MM.1S (cell line): ENCODE results near the gene LAMC1.

Experiments
- DNase-seq: peaks from one replicate; pipeline ENCODE4 v3.0.0-alpha.2; 2015
- H2AFZ ChIP-seq: fragments of 300-600 bp; sonication (generic); 2 replicates; pipeline ENCODE4 v1.6.0; 2016; ENCODE audit warnings: antibody characterized with exemption, low read length
- H3F3A ChIP-seq: fragments of 300-600 bp; sonication (generic); 2 replicates; pipeline ENCODE4 v1.6.1; 2016; ENCODE audit warnings: mild to moderate bottlenecking, antibody characterized with exemption, low read length, moderate library complexity, mixed read lengths; ENCODE audit not compliant: insufficient read depth
- H3K27ac ChIP-seq: fragments of 300-600 bp; sonication (generic); 2 replicates; pipeline ENCODE4 v1.5.1; 2016; ENCODE audit warnings: mild to moderate bottlenecking, low read length
- H3K27me3 ChIP-seq: fragments of 300-600 bp; sonication (generic); replicated peaks from 2 replicates; pipeline ENCODE4 v1.6.0; 2016; ENCODE audit warnings: low read length; ENCODE audit not compliant: insufficient read depth
- H3K36me3 ChIP-seq: fragments of 300-600 bp; sonication (generic); replicated peaks from 2 replicates; pipeline ENCODE4 v1.6.1; 2016; ENCODE audit warnings: mild to moderate bottlenecking, low read length, mixed read lengths; ENCODE audit not compliant: insufficient read depth
- H3K4me1 ChIP-seq: fragments of 300-600 bp; sonication (generic); 2 replicates; pipeline ENCODE4 v1.6.1; 2016; ENCODE audit warnings: low read length, mixed read lengths
- H3K4me2 ChIP-seq: fragments of 300-600 bp; sonication (generic); 2 replicates; pipeline ENCODE4 v1.6.0; 2016; ENCODE audit warnings: low read depth, low read length
- H3K4me3 ChIP-seq: fragments of 300-600 bp; sonication (generic); 2 replicates; pipeline ENCODE4 v1.5.1; 2016; ENCODE audit warnings: low read length, mixed read lengths
- H3K79me2 ChIP-seq: fragments of 300-600 bp; sonication (generic); 2 replicates; pipeline ENCODE4 v1.6.1; 2016; ENCODE audit warnings: mixed run types, low read length, mixed read lengths
- H3K9ac ChIP-seq: fragments of 300-600 bp; sonication (generic); 2 replicates; pipeline ENCODE4 v1.6.1; 2016; ENCODE audit warnings: low read length, mixed read lengths
- H3K9me2 ChIP-seq: fragments of 300-600 bp; sonication (generic); replicated peaks from 2 replicates; pipeline ENCODE4 v1.6.1; 2016; ENCODE audit warnings: mild to moderate bottlenecking, low read length, mixed read lengths; ENCODE audit not compliant: insufficient read depth
- H3K9me3 ChIP-seq: fragments of 300-600 bp; sonication (generic); replicated peaks from 2 replicates; pipeline ENCODE4 v1.6.1; 2016; ENCODE audit warnings: mild to moderate bottlenecking, low read length, mixed read lengths; ENCODE audit not compliant: insufficient read depth
- H4K20me1 ChIP-seq: fragments of 300-600 bp; sonication (generic); 2 replicates; pipeline ENCODE4 v1.6.1; 2016; ENCODE audit warnings: mild to moderate bottlenecking, low read length, moderate library complexity, mixed read lengths; ENCODE audit not compliant: insufficient read depth
- EZH2 ChIP-seq: fragments of 300-600 bp; sonication (generic); optimal IDR thresholded peaks from 2 replicates; pipeline ENCODE3; 2017; ENCODE audit warnings: low read depth, mild to moderate bottlenecking, antibody characterized with exemption, low read length, mixed read lengths
- EZH2phosphoT487 ChIP-seq: fragments of 300-600 bp; sonication (generic); IDR thresholded peaks from 2 replicates; pipeline ENCODE4 v1.6.1; 2018; ENCODE audit warnings: antibody characterized with exemption, low read length
- TF ChIP-seq, protein P1 (sequence below): fragments of 300-600 bp; sonication (generic); IDR thresholded peaks from 2 replicates; pipeline ENCODE4 v1.5.1; 2016; ENCODE audit warnings: antibody characterized with exemption, low read length, mixed read lengths

The LAMC1 gene

DNA sequence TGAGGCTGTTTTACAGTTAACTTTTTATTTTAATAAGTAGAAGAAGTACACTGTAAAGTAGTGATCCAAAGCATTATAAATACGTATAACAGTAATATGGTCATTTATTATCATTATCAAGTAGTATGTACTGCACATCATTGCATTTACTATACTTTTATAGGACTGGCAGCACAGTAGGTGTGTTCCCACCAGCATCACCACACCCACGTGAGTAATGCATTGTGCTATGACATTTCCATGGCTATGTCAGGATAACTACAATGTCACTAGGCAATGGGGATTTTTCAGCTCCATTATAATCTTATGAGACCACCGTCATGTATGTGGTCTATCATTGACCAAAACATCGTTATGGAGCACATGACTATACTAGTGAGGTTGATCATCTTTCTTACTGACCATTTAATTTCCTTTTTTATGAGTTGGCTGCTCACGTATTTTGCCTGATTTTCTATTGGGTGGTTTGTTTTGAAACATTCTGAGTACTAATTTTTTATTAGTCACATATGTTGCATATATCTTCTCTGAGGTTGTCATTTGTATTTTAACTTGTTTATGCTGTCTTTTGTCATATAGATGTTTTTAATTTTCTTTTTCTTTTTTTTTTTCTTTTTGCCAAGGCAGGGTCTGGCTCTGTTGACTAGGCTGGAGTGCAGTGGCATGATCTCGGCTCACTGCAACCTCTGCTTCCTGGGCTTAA, 44.9 kb upstream of the LAMC1 start:
- no peak overlapping the region for H2AFZ ChIP-seq
- no peaks in the 10 kb centered on the region for H4K20me1 ChIP-seq
- no peak overlapping the region for H3K4me2 ChIP-seq
- TF ChIP-seq EZH2phosphoT487, result no peak
- no peak for TF ChIP-seq EZH2
- TF ChIP-seq, protein P1, sequence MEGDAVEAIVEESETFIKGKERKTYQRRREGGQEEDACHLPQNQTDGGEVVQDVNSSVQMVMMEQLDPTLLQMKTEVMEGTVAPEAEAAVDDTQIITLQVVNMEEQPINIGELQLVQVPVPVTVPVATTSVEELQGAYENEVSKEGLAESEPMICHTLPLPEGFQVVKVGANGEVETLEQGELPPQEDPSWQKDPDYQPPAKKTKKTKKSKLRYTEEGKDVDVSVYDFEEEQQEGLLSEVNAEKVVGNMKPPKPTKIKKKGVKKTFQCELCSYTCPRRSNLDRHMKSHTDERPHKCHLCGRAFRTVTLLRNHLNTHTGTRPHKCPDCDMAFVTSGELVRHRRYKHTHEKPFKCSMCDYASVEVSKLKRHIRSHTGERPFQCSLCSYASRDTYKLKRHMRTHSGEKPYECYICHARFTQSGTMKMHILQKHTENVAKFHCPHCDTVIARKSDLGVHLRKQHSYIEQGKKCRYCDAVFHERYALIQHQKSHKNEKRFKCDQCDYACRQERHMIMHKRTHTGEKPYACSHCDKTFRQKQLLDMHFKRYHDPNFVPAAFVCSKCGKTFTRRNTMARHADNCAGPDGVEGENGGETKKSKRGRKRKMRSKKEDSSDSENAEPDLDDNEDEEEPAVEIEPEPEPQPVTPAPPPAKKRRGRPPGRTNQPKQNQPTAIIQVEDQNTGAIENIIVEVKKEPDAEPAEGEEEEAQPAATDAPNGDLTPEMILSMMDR, result no peak
- no peaks in the 10 kb centered on the region for H3K9me3 ChIP-seq
- no peaks in the 10 kb centered on the region for H3K9me2 ChIP-seq
- H3F3A ChIP-seq, result no peaks in the 10 kb centered on the region
- no peaks in the 10 kb centered on the region for H3K36me3 ChIP-seq
- H3K27me3 ChIP-seq, result no peaks in the 10 kb centered on the region
- H3K4me1 ChIP-seq, result no peaks in the 10 kb centered on the region
- no peak overlapping the region for H3K27ac ChIP-seq
- DNase-seq, result no peak
- H3K79me2 ChIP-seq, result no peaks in the 10 kb centered on the region
- H3K4me3 ChIP-seq, result no peak overlapping the region
- H3K9ac ChIP-seq, result no peak overlapping the region

DNA sequence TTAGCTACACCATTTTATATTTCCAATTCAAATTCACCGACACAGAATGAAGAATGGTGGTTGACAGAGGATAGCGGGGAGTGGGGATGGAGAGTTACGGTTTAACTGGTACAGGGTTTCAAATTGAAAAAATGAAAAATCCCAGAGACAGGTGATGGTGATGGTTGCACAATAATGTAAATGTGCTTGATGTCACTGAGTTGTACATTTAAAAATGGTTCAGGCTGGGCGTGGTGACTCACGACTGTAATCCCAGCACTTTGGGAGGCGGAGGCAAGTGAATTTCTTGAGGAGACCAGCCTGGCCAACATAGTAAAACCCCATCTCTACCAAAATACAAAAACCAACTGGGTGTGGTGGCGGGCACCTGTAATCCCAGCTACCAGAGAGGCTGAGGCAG, 39.1 kb upstream of the LAMC1 start:
- Histone ChIP-seq H3K36me3 (no peaks in the 10 kb centered on the region), H3K27me3 (no peaks in the 10 kb centered on the region), H2AFZ (no peak overlapping the region), H3K9me3 (no peaks in the 10 kb centered on the region), H3K4me2 (no peak overlapping the region), H3K9ac (no peak overlapping the region), H4K20me1 (no peaks in the 10 kb centered on the region), H3K79me2 (no peaks in the 10 kb centered on the region), H3K4me1 (no peaks in the 10 kb centered on the region), H3K27ac (no peak overlapping the region), H3K9me2 (no peaks in the 10 kb centered on the region), H3F3A (no peaks in the 10 kb centered on the region), H3K4me3 (no peak overlapping the region)
- DNase-seq, result no peak
- TF ChIP-seq EZH2phosphoT487, result no peak
- TF ChIP-seq, protein P1, result no peak
- TF ChIP-seq EZH2, result no peak

DNA sequence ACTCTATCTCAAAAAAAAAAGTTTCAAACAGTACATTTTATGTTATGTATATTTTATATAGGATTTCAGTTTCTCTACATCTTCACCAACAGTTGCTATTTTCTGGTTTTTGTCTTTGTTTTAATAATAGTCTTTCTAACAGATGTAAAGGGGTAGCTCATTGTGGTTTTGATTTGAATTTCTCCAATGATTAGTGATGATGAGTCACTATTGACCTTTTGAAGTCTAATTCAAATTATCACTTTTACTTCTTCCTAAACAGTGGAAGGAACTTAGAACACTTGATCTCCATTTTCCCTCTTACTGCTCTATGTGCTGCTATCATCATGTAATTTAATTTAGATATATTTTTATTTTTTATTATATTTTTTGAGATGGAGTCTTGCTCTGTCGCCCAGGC, 38.6 kb upstream of the LAMC1 start:
- Histone ChIP-seq H3K9me3 (no peaks in the 10 kb centered on the region), H3K27me3 (no peaks in the 10 kb centered on the region), H3K9ac (no peak overlapping the region), H3K79me2 (no peaks in the 10 kb centered on the region), H3K9me2 (no peaks in the 10 kb centered on the region), H3K4me2 (no peak overlapping the region), H3K4me3 (no peak overlapping the region), H3K27ac (no peak overlapping the region), H3K36me3 (no peaks in the 10 kb centered on the region), H4K20me1 (no peaks in the 10 kb centered on the region), H3K4me1 (no peaks in the 10 kb centered on the region), H3F3A (no peaks in the 10 kb centered on the region), H2AFZ (no peak overlapping the region)
- no peak for DNase-seq
- TF ChIP-seq, protein P1, result no peak
- TF ChIP-seq EZH2phosphoT487 (no peak), EZH2 (no peak)
